Left hindlimb (tissue), 1 donor: ENCODE results near the gene SLC12A3.
"Not testable (repeated sequence)": the region's sequence is repeated elsewhere in the genome, so short reads cannot be mapped to it uniquely, and the experiment has no call there.

Source experiments
- DNase-seq: peaks from one replicate; pipeline ENCODE4 v3.0.0-alpha.2; 2018

SLC12A3 gene

GRCh38 chr16:56848955-56849689 lies 15.9 kb upstream of the SLC12A3 start:
- DNase-seq: no peak

- no peak for DNase-seq
These were observed 15.0 kb upstream of the SLC12A3 start for GRCh38 chr16:56849690-56850680.

DNA sequence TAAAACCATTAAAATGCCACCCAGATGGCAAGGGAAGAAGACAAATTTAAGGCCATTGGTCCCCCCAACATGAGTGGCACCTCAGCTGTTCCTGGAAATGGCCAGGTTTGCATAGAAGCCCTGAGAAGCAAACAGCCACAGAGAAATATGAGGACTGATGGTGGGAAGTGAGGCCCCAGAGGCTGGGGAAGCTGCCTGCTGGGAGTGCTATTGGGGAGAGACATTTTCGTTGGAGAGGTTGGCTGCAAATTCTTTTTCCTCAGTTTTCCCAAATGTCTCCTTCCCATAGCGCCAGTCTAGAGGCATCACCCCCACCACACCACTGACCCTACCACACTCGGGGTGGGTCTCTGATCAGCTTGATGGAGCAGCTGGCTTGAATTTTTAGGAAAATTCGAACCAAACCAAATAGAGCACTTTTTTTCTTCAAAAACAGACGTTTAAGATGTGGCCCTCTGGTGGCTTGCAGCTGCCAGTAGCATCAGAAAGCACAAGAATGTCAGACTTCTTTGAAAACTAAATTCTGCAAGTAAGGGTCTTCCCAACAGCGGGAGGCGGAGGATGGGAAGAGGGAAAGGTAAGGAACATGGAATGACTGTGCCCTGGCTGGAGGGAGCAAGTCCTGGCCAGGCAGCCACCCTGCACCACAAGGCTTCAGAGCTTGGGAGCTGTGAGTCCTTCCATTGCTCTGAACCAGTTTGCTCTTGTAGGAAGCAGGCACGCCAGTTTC lies 13.2 kb upstream of the SLC12A3 start:
- DNase-seq: no peak

DNA sequence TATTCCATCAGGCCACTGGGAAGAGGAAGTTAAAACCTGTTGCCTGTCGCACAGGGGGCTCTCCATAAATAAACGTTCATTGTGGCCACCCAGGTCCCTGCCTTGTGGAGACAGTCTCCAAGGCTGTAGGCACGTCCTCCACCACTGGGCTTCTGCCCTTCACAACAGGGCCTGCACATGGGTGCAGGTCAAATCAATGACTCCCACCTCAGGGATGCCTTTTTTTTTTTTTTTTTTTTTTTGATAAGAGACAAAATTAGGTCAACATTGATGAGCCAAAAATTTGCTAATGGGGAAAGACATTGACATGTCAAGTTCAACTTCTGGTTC lies 12.6 kb upstream of the SLC12A3 start:
- no peak for DNase-seq

DNA sequence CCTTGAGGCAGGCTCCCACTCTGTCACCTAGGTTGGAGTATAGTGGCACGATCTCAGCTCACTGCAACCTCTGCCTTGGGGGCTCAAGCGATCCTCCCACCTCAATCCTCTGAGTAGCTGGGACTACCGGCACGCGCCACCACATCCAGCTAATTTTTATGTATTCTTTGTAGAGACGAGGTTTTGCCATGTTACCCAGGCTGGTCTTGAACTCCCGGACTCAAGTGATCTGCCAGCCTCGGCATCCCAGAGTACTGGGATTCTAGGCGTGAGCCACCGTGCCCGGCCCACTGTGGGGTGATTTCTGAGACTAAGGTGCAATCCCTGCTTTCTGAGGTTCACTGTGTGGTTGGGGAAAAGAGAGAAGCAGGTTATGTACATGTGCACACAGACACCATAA lies 12.0 kb upstream of the SLC12A3 start:
- no peak for DNase-seq

- no peak for DNase-seq
These were observed 9.8 kb upstream of the SLC12A3 start for GRCh38 chr16:56855201-56855600.

GRCh38 chr16:56855946-56856345 lies 9.1 kb upstream of the SLC12A3 start:
- no peak for DNase-seq

DNA sequence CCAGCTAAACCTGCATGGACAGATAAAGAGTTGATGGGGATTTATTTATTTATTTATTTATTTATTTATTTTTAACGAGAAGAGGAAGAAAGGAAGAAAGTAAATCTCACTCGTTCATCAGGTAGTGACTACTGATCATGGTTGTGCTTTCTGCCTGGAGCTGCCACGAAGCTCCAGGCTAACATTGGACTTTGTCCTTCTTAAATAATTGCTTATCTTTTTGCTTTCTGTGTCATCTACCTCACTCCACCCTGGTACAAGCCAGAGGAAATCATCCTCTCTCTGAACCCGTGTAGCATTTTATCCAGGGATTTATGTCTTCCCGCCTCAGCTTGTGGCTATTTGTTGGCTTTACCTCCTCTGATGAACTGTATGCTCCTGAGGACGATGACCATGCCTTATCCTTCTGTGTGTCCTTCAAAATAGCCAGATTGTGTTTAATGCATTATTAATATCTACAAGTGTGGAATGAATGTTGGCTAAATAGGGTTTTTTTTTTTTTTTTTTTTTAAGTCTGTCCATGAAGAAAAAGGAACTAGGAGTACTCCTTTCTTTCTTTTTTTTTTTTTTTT lies 8.0 kb upstream of the SLC12A3 start:
- DNase-seq: no peak

DNA sequence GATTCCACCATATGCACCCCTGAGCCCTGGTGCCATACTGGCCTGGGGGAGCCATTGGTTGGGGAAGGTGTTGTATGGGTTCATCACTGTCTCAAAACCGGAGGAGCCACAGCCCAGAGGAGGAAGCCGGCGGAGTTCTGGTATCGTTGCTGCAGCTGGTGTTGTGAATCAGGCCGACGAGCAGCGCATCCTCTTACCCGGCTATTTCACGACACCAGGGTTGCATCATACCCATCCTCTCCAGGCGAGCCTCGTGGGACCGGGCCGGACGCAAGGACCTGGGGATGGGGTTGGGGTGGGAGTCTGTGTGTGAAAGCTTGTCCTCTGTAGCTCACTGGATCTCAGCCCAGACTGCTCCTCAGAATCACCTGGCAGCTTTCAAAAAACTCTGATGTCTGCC lies 6.6 kb upstream of the SLC12A3 start:
- no peak for DNase-seq

- DNase-seq: peak; percentile 7
These were observed 5.4 kb upstream of the SLC12A3 start for GRCh38 chr16:56859636-56860035.

DNA sequence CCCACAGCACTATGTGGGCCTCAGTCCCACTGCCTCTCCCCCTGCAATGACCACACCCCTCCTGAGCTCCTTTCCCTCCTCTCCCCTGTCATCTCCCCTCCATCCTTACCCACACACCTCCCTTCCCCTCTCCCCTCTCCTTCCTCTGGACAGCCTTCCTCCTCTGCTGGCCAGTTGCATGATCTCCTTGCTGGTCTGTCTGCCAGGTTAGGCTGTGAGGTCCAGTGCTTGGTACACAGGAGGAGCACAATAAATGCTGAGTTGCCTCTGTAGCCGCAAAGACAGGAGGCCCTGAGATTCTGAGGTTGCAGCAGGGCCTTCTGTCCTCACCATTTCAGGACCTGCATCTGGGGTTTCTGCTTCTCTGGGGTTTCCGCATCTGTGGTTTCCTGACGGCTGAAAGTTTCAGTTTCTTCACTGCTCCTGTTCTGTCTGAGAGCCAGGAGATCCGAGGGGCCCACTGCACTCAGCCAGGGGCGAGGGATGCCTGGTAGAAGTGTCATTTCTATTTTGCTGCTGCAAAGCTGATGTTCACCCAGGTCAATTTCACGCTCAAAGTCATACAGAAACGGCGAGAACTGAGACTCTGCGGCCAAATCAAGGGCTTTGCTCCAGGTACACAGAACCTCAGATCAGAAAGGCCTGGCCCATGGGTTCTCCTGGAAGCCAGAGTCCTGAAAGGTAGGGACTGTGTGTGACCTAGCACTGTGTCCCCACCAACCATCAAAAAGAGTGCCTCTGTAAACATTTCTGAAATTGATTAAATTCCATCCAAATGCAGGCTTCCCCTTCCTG lies 4.6 kb upstream of the SLC12A3 start:
- peak; percentile 54 for DNase-seq

GRCh38 chr16:56861092-56861610 lies 3.9 kb upstream of the SLC12A3 start:
- DNase-seq: peak; percentile 41

GRCh38 chr16:56861756-56862155 lies 3.3 kb upstream of the SLC12A3 start:
- DNase-seq: no peak

- DNase-seq: no peak
These were observed 2.2 kb upstream of the SLC12A3 start for GRCh38 chr16:56862776-56863175.

- no peak for DNase-seq
These were observed 521 bp downstream of the SLC12A3 start for GRCh38 chr16:56865394-56866062.

DNA sequence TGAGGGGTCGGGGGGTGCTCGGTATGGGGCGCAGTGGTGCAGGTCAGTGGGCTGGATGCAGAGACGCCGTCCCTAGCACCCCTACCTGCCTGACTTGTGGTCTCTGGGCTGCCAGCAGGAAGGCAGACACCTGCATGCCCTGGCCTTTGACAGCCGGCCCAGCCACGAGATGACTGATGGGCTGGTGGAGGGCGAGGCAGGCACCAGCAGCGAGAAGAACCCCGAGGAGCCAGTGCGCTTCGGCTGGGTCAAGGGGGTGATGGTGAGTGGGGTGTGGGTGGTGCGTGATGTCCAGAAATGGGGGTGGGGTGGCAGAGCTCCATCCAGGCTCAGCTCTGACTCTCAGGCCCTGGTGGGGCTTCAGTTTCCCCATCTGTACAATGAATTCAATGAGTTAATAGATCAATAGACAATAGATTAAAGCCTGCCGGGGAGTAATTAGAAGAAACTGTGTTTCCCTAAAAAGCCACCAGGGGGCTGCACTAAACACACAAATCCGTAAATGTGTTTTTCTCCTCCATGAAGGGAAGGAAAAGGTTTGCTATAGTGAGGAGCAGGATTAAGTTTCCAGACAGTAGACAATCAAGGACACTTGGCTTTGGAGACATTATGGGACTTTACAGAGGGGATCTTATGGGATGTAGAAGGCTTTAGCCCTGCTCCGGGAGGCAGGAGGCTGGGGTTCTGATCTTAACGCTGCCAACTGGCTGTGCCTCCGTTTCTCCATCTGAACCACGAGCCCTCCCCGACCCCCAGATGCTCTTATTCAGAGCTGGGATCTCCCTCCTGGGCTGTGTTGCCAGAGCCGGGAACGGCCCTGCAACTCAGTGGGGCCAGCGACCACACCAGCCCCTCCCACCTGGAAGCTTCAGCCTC lies 2.2 kb downstream of the SLC12A3 start:
- no peak for DNase-seq

- no peak for DNase-seq
These were observed 3.2 kb downstream of the SLC12A3 start for GRCh38 chr16:56868175-56868574.

GRCh38 chr16:56868766-56869165 lies 3.8 kb downstream of the SLC12A3 start:
- DNase-seq: not testable (repeated sequence)

- DNase-seq: no peak
These were observed 4.7 kb downstream of the SLC12A3 start for GRCh38 chr16:56869513-56870275.
